Lower lobe of right lung (tissue), 2 donors: ENCODE data around the gene ABCC1. TPM values are rescaled to one million over a fixed set of nuclear protein-coding genes. Genes with fewer than 3 reads are reported as not detected.
"Not testable (repeated sequence)": the region's sequence is repeated elsewhere in the genome, so short reads cannot be mapped to it uniquely, and the experiment has no call there.

Source experiments
- ATAC-seq, 2 donors: fragments of 200-7000 bp; cut with Tn5 transposase; one replicate each; pipeline ENCODE4 v1.9.1; 2020 to 2022; ENCODE audit warnings: mild to moderate bottlenecking in 2 of 2, moderate library complexity in 2 of 2
- DNase-seq: peaks from one replicate; pipeline ENCODE4 v3.0.0-alpha.2; 2020
- H3K27ac ChIP-seq: fragments of 200-600 bp; one replicate; pipeline ENCODE4 v1.8.0; 2022
- H3K27me3 ChIP-seq: fragments of 200-600 bp; one replicate; pipeline ENCODE4 v1.8.0; 2022; ENCODE audit warnings: low read depth
- H3K36me3 ChIP-seq: fragments of 200-600 bp; one replicate; pipeline ENCODE4 v1.8.0; 2022; ENCODE audit warnings: mild to moderate bottlenecking
- H3K4me1 ChIP-seq: fragments of 200-600 bp; one replicate; pipeline ENCODE4 v1.8.0; 2022
- H3K4me3 ChIP-seq: fragments of 200-600 bp; one replicate; pipeline ENCODE4 v1.8.0; 2022; ENCODE audit warnings: mild to moderate bottlenecking
- H3K9me3 ChIP-seq: fragments of 200-600 bp; one replicate; pipeline ENCODE4 v1.8.0; 2022
- CTCF ChIP-seq: fragments of 200-600 bp; IDR thresholded peaks from one replicate; pipeline ENCODE4 v1.8.0; 2022; ENCODE audit warnings: antibody characterized with exemption, mild to moderate bottlenecking
- intact Hi-C: fragments of 100-400 bp; cut with DNase I; formaldehyde crosslinking; loops from one replicate; pipeline ENCODE4 v1.11.0; 2022
- total RNA-seq: library from RNA; stranded (reverse); fragmentation: NEBNext Ultra II Directional; extraction: Animal tissue kit (Norgen Biotek cat#: 25700); gene quantifications from one replicate; pipeline ENCODE4 v1.2.1, GENCODE V29; 2021
- donor health status: DM: no; HTN: yes; CAD: no; lungs with severe emphysema.

ABCC1 gene
- total RNA-seq, 1 donor from 2014 or later: 47.5 TPM

- intact Hi-C loops: no loop called here
- Histone ChIP-seq H3K9me3 (no peaks in the 10 kb centered on the region), H3K4me1 (peaks cover 8% of the 10 kb centered on the region), H3K4me3 (no peak overlapping the region), H3K36me3 (peaks cover 17% of the 10 kb centered on the region), H3K27ac (no peak overlapping the region), H3K27me3 (no peaks in the 10 kb centered on the region)
- no peak for TF ChIP-seq CTCF
- DNase-seq (no peak), ATAC-seq (no peak)
Observed at GRCh38 chr16:16148755-16149154, 199.3 kb downstream of the ABCC1 start.

- Histone ChIP-seq H3K27me3 (no peaks in the 10 kb centered on the region), H3K9me3 (no peaks in the 10 kb centered on the region), H3K27ac (no peak overlapping the region), H3K36me3 (peaks cover 16% of the 10 kb centered on the region), H3K4me3 (no peak overlapping the region), H3K4me1 (peaks cover 8% of the 10 kb centered on the region)
- ATAC-seq: no peak
- intact Hi-C loops: no loop called here
- no peak for TF ChIP-seq CTCF
- DNase-seq: no peak
Observed at GRCh38 chr16:16149710-16150116, 200.3 kb downstream of the ABCC1 start.

GRCh38 chr16:16150117-16150877 is 200.9 kb downstream of the ABCC1 start:
- Histone ChIP-seq H3K4me1 (peaks cover 8% of the 10 kb centered on the region), H3K4me3 (no peak overlapping the region), H3K27ac (no peak overlapping the region), H3K36me3 (peaks cover 14% of the 10 kb centered on the region), H3K27me3 (no peaks in the 10 kb centered on the region), H3K9me3 (no peaks in the 10 kb centered on the region)
- intact Hi-C loops: no loop called here
- TF ChIP-seq CTCF: no peak
- ATAC-seq (peak; percentile 45 to 73), DNase-seq (no peak)

- Histone ChIP-seq H3K27ac (no peak overlapping the region), H3K4me3 (no peak overlapping the region), H3K27me3 (no peaks in the 10 kb centered on the region), H3K36me3 (peaks cover 15% of the 10 kb centered on the region), H3K4me1 (peaks cover 8% of the 10 kb centered on the region), H3K9me3 (no peaks in the 10 kb centered on the region)
- ATAC-seq (no peak), DNase-seq (no peak)
- no peak for TF ChIP-seq CTCF
- intact Hi-C loops: no loop called here
Observed at GRCh38 chr16:16150878-16151152, 201.4 kb downstream of the ABCC1 start.

- H3K4me1 ChIP-seq: peaks cover 8% of the 10 kb centered on the region
- no peaks in the 10 kb centered on the region for H3K9me3 ChIP-seq
- DNase-seq (no peak), ATAC-seq (no peak)
- H3K4me3 ChIP-seq: no peak overlapping the region
- H3K27ac ChIP-seq: no peak overlapping the region
- intact Hi-C loops: no loop called here
- no peaks in the 10 kb centered on the region for H3K27me3 ChIP-seq
- TF ChIP-seq CTCF: no peak
- H3K36me3 ChIP-seq: peaks cover 20% of the 10 kb centered on the region
Observed at GRCh38 chr16:16151315-16151714, 201.9 kb downstream of the ABCC1 start.

GRCh38 chr16:16153000-16153399 is 203.6 kb downstream of the ABCC1 start:
- H3K4me1 ChIP-seq, H3K4me3 ChIP-seq, intact Hi-C loops, H3K27me3 ChIP-seq, ATAC-seq, H3K27ac ChIP-seq, H3K9me3 ChIP-seq, DNase-seq: not testable (repeated sequence)
- peaks cover 31% of the 10 kb centered on the region for H3K36me3 ChIP-seq
